HS-5 (cell line): ENCODE measurements around the gene SMO.
"Not testable (repeated sequence)": the region's sequence is repeated elsewhere in the genome, so short reads cannot be mapped to it uniquely, and the experiment has no call there.

Experiments used
- DNase-seq: peaks from one replicate; pipeline ENCODE4 v3.0.0-alpha.2; 2012; ENCODE audit warnings: low read depth

The SMO gene

GRCh38 chr7:129240119-129240820 is 51.8 kb downstream of the SMO start:
- no peak for DNase-seq

GRCh38 chr7:129244220-129244619 is 55.8 kb downstream of the SMO start:
- no peak for DNase-seq

- DNase-seq, result no peak
These were observed 57.1 kb downstream of the SMO start for GRCh38 chr7:129245533-129245932.

GRCh38 chr7:129247087-129247486 is 58.7 kb downstream of the SMO start:
- no peak for DNase-seq

GRCh38 chr7:129252128-129252527 is 63.7 kb downstream of the SMO start:
- no peak for DNase-seq

- DNase-seq, result not testable (repeated sequence)
These were observed 64.2 kb downstream of the SMO start for GRCh38 chr7:129252603-129253002.

GRCh38 chr7:129255800-129256199 is 67.4 kb downstream of the SMO start:
- no peak for DNase-seq

GRCh38 chr7:129256221-129256620 is 67.8 kb downstream of the SMO start:
- no peak for DNase-seq

GRCh38 chr7:129257168-129257567 is 68.7 kb downstream of the SMO start:
- DNase-seq, result no peak

GRCh38 chr7:129258649-129259389 is 70.4 kb downstream of the SMO start:
- no peak for DNase-seq

- no peak for DNase-seq
These were observed 73.9 kb downstream of the SMO start for GRCh38 chr7:129262324-129262723.
